ENCODE results near the gene TYW1. TPM values are rescaled to one million over a fixed set of nuclear protein-coding genes. Genes with fewer than 3 reads are reported as not detected.
A peak's percentile ranks its signal among the peaks of the same experiment; 100 is the strongest.
"Not testable (repeated sequence)": the region's sequence is repeated elsewhere in the genome, so short reads cannot be mapped to it uniquely, and the experiment has no call there.

TYW1 gene
- total and polyA plus RNA-seq, 12 donors: 9.7 to 45.4 (median 22.6) TPM

- intact Hi-C loops (cut with DNase I): no loop called here
Observed at GRCh38 chr7:67008260-67008659, 11.6 kb downstream of the TYW1 start.

GRCh38 chr7:67009677-67010076 lies 13.0 kb downstream of the TYW1 start:
- DNase-seq; H3K27me3 ChIP-seq; intact Hi-C loops (cut with DNase I); H3K4me1 ChIP-seq (replicated peaks in 1 of 2); H3K4me3 ChIP-seq; H3K9me3 ChIP-seq (replicated peaks in 1 of 3); H3K27ac ChIP-seq: not testable (repeated sequence)
- H3K36me3 ChIP-seq (replicated peaks in 1 of 2): peaks cover 0 to 25% of the 10 kb centered on the region in 2 donors
- WGBS, 4 donors: 84 to 94% (median 88%) methylated on average over 3 of the region's 3 CpGs

More at GRCh38 chr7:67008260-67008659, 11.6 kb downstream of the TYW1 start:
- H3K27ac ChIP-seq: no peak overlapping the region
- DNase-seq: peak in 1 of 7 donors; percentile 13
- H3K9me3 ChIP-seq (replicated peaks in 1 of 3): no peaks in the 10 kb centered on the region
- no peaks in the 10 kb centered on the region for H3K4me1 ChIP-seq (replicated peaks in 1 of 2)
- H3K27me3 ChIP-seq: no peaks in the 10 kb centered on the region
- 85 to 94% (median 89%) methylated on average over 4 of the region's 4 CpGs for WGBS, 4 donors
- H3K4me3 ChIP-seq: no peak overlapping the region
- TF ChIP-seq CTCF (IDR thresholded peaks at IDR 0.05) (no peak), POLR2A (IDR thresholded peaks at IDR 0.05) (no peak)
- peaks cover 0 to 19% of the 10 kb centered on the region in 2 donors for H3K36me3 ChIP-seq (replicated peaks in 1 of 2)

GRCh38 chr7:67014076-67014622 lies 17.5 kb downstream of the TYW1 start:
- peak in 1 of 7 donors; percentile 37 for DNase-seq
- H3K4me1 ChIP-seq (replicated peaks in 1 of 2); H3K4me3 ChIP-seq; intact Hi-C loops (cut with DNase I); H3K27ac ChIP-seq; H3K9me3 ChIP-seq (replicated peaks in 1 of 3); H3K27me3 ChIP-seq: not testable (repeated sequence)
- H3K36me3 ChIP-seq (replicated peaks in 1 of 2): peaks cover 0 to 54% of the 10 kb centered on the region in 2 donors
- 85 to 89% (median 87%) methylated on average over 9 of the region's 9 CpGs for WGBS, 4 donors

GRCh38 chr7:67017971-67018370 lies 21.3 kb downstream of the TYW1 start:
- H3K4me3 ChIP-seq; DNase-seq; H3K9me3 ChIP-seq (replicated peaks in 1 of 3); H3K27ac ChIP-seq; H3K27me3 ChIP-seq; H3K4me1 ChIP-seq (replicated peaks in 1 of 2); intact Hi-C loops (cut with DNase I): not testable (repeated sequence)
- 85 to 95% (median 86%) methylated on average over 5 to 8 of the region's 8 CpGs for WGBS, 4 donors
- H3K36me3 ChIP-seq (replicated peaks in 1 of 2): peaks cover 0 to 60% of the 10 kb centered on the region in 2 donors

- Histone ChIP-seq H3K27me3 (no peaks in the 10 kb centered on the region), H3K4me1 (replicated peaks in 1 of 2) (no peaks in the 10 kb centered on the region), H3K4me3 (no peak overlapping the region), H3K9me3 (replicated peaks in 1 of 3) (no peaks in the 10 kb centered on the region), H3K27ac (no peak overlapping the region), H3K36me3 (replicated peaks in 1 of 2) (peaks cover 0 to 65% of the 10 kb centered on the region in 2 donors)
- whole genome bisulfite sequencing, 4 donors: 72 to 84% (median 75%) methylated on average over 7 of the region's 7 CpGs
- intact Hi-C loops (cut with DNase I): no loop called here
- TF ChIP-seq POLR2A (IDR thresholded peaks at IDR 0.05): no peak
- no peak for TF ChIP-seq CTCF (IDR thresholded peaks at IDR 0.05)
- peak in 1 of 7 donors; percentile 48 for DNase-seq
Observed at GRCh38 chr7:67018940-67019339, 22.3 kb downstream of the TYW1 start.

Data from adrenal gland (tissue), 12 donors.